HCT116 (cell line): ENCODE measurements around the gene KCNN4. TPM values are rescaled to one million over a fixed set of nuclear protein-coding genes. Genes with fewer than 3 reads are reported as not detected.

Experiments
- ATAC-seq: fragments of 200-7000 bp; cut with Tn5 transposase; 2 replicates; pipeline ENCODE4 v1.9.1; 2020; ENCODE audit warnings: mild to moderate bottlenecking, moderate library complexity
- BruUV-seq: library from RNA; stranded (reverse); fragments of 400-500 nt; replicated peaks from 2 replicates; lab custom pipeline; 2021; lab: Mats Ljungman, UMichigan
- CTCF ChIA-PET: fragments of 300-600 bp; sonication (Branson Sonifier 250); formaldehyde crosslinking; loops from one replicate; lab custom pipeline; 2021; ENCODE audit warnings: antibody characterized with exemption; lab: Charles Lee
- POLR2A ChIA-PET: fragments of 300-600, 350-600 bp; sonication (Branson Sonifier 250); formaldehyde crosslinking; loops from one replicate; lab custom pipeline; 2021; ENCODE audit warnings: antibody characterized with exemption; lab: Charles Lee
- RAD21 ChIA-PET, 2 experiments: fragments of 300-600 bp; sonication (Branson Sonifier 250); formaldehyde crosslinking; loops; one replicate each; lab custom pipeline; 2023; ENCODE audit warnings: low total read pairs in 2 of 2; ENCODE audit not compliant: uncharacterized antibody in 2 of 2, unreplicated experiment in 2 of 2, low non-redundant PET in 1 of 2; lab: Charles Lee
- DNase-seq: peaks from one replicate; pipeline ENCODE4 v3.0.0-alpha.2; 2010; ENCODE audit warnings: low read depth, low spot score
- H2AFZ ChIP-seq: fragments of 200-600 bp; shearing (Covaris generic), sonication (generic); 2 replicates; pipeline ENCODE4 v1.6.1; 2017; ENCODE audit warnings: low read depth, mixed run types, mixed read lengths, antibody characterized with exemption, low read length; ENCODE audit not compliant: poor library complexity, severe bottlenecking
- H3K27ac ChIP-seq: 2 replicates; pipeline ENCODE4 v1.5.1; 2012; ENCODE audit warnings: low read depth, low read length
- H3K27me3 ChIP-seq: fragments of 200-600 bp; sonication (generic); 2 replicates; pipeline ENCODE4 v1.6.1; 2016; ENCODE audit warnings: mixed run types, low read length, mixed read lengths; ENCODE audit not compliant: insufficient read depth
- H3K36me3 ChIP-seq, 2 experiments: fragments of 200-500 bp in 1 of 2; fragments of 200-600 bp in 1 of 2; sonication (Bioruptor generic) in 1 of 2; sonication (generic) in 1 of 2; 2 replicates each; pipeline versions ENCODE4 v1.5.1 to v1.6.1; 2014 to 2016; ENCODE audit warnings: low read length in 2 of 2, inconsistent platforms in 1 of 2, mixed read lengths in 1 of 2, mixed run types in 1 of 2; ENCODE audit not compliant: insufficient read depth in 2 of 2, control insufficient read depth in 1 of 2
- H3K4me1 ChIP-seq, 2 experiments: fragments of 200-600 bp in 1 of 2; sonication (generic) in 1 of 2; 2 replicates each; pipeline versions ENCODE4 v1.5.1 to v1.6.1; 2012 to 2017; ENCODE audit warnings: low read length in 2 of 2, inconsistent platforms in 1 of 2, mild to moderate bottlenecking in 1 of 2, mixed read lengths in 1 of 2, mixed run types in 1 of 2, moderate library complexity in 1 of 2; ENCODE audit not compliant: insufficient read depth in 2 of 2, control insufficient read depth in 1 of 2
- H3K4me2 ChIP-seq: fragments of 200-600 bp; sonication (generic); 2 replicates; pipeline ENCODE4 v1.6.1; 2017; ENCODE audit warnings: mixed run types, low read length, mixed read lengths
- H3K4me3 ChIP-seq, 2 experiments: fragments of 200-600 bp in 1 of 2; sonication (generic) in 1 of 2; replicated peaks in 1 of 2; 2 replicates each; pipeline ENCODE4 v1.5.1; 2011 to 2016; ENCODE audit warnings: low read length in 2 of 2, control low read depth in 1 of 2, low read depth in 1 of 2, mild to moderate bottlenecking in 1 of 2, mixed read lengths in 1 of 2, mixed run types in 1 of 2
- H3K79me2 ChIP-seq: fragments of 200-600 bp; sonication (generic); 2 replicates; pipeline ENCODE4 v1.6.1; 2017; ENCODE audit warnings: mild to moderate bottlenecking, mixed run types, low read length, moderate library complexity, mixed read lengths; ENCODE audit not compliant: insufficient read depth
- H3K9ac ChIP-seq: fragments of 200-600 bp; sonication (generic); 2 replicates; pipeline ENCODE4 v1.6.1; 2016; ENCODE audit warnings: low read length, mixed read lengths
- H3K9me2 ChIP-seq: fragments of 200-600 bp; sonication (generic), shearing (Covaris generic); 2 replicates; pipeline ENCODE4 v1.6.1; 2017; ENCODE audit warnings: mixed run types, mild to moderate bottlenecking, moderate library complexity; ENCODE audit not compliant: insufficient read depth
- H3K9me3 ChIP-seq, 2 experiments: fragments of 200-500 bp in 1 of 2; fragments of 200-600 bp in 1 of 2; sonication (Bioruptor generic) in 1 of 2; sonication (generic) in 1 of 2; 2 replicates each; pipeline ENCODE4 v1.6.1; 2014 to 2017; ENCODE audit warnings: low read length in 2 of 2, mixed read lengths in 2 of 2, inconsistent platforms in 1 of 2, low read depth in 1 of 2, mild to moderate bottlenecking in 1 of 2, mixed run types in 1 of 2, moderate library complexity in 1 of 2; ENCODE audit not compliant: control insufficient read depth in 1 of 2, insufficient read depth in 1 of 2
- H4K20me1 ChIP-seq: fragments of 200-600 bp; sonication (generic), shearing (Covaris generic); 2 replicates; pipeline ENCODE4 v1.6.1; 2017; ENCODE audit warnings: mixed run types, mild to moderate bottlenecking, moderate library complexity; ENCODE audit not compliant: insufficient read depth
- CBX3 ChIP-seq: IDR thresholded peaks from 2 replicates; pipeline ENCODE4 v1.6.1; 2012; ENCODE audit warnings: low read depth
- CEBPB ChIP-seq: IDR thresholded peaks from 2 replicates; pipeline ENCODE4 v1.6.1; 2012; ENCODE audit warnings: low read depth
- CTCF ChIP-seq, 3 experiments: fragments of 200-600 bp in 1 of 3; sonication (generic) in 1 of 3; IDR thresholded peaks in 2 of 3; conservative IDR thresholded peaks in 1 of 3; 2 replicates each; pipeline ENCODE4 v1.5.1; 2012 to 2017; ENCODE audit warnings: low read depth in 2 of 3, low read length in 2 of 3, antibody characterized with exemption in 1 of 3, borderline replicate concordance in 1 of 3, control low read depth in 1 of 3, mild to moderate bottlenecking in 1 of 3, mixed read lengths in 1 of 3, mixed run types in 1 of 3, moderate library complexity in 1 of 3; ENCODE audit not compliant: insufficient read depth in 1 of 3
- EZH2phosphoT487 ChIP-seq: fragments of 200-600 bp; IDR thresholded peaks from 2 replicates; pipeline ENCODE4 v1.6.1; 2018; ENCODE audit warnings: antibody characterized with exemption, borderline replicate concordance
- FOSL1 ChIP-seq: IDR thresholded peaks from 2 replicates; pipeline ENCODE4 v1.6.1; 2012; ENCODE audit warnings: low read depth
- RAD21 ChIP-seq: IDR thresholded peaks from 2 replicates; pipeline ENCODE4 v1.6.1; 2012; ENCODE audit warnings: low read depth, mild to moderate bottlenecking
- SIN3A ChIP-seq: IDR thresholded peaks from 2 replicates; pipeline ENCODE4 v1.6.1; 2012; ENCODE audit warnings: low read depth
- TCF7L2 ChIP-seq: IDR thresholded peaks from 2 replicates; pipeline ENCODE4 v1.7.0; 2011; ENCODE audit warnings: borderline replicate concordance, inconsistent platforms; ENCODE audit not compliant: insufficient read depth, insufficient read length; ENCODE audit errors: extremely low read depth
- ZFX ChIP-seq: fragments of 450-650 bp; IDR thresholded peaks from 2 replicates; pipeline ENCODE4 v1.6.1; 2017
- intact Hi-C: fragments of 100-400 bp; cut with micrococcal nuclease; formaldehyde crosslinking; loops from 2 replicates; pipeline ENCODE4 v1.10.0; 2022
- total RNA-seq: library from RNA; stranded (reverse); gene quantifications from one replicate; pipeline ENCODE4 v1.2.1, GENCODE V29; 2021; ENCODE audit not compliant: unreplicated experiment

The KCNN4 gene
- total RNA-seq, 1 experiment from 2014 or later: 72.9 TPM

DNA sequence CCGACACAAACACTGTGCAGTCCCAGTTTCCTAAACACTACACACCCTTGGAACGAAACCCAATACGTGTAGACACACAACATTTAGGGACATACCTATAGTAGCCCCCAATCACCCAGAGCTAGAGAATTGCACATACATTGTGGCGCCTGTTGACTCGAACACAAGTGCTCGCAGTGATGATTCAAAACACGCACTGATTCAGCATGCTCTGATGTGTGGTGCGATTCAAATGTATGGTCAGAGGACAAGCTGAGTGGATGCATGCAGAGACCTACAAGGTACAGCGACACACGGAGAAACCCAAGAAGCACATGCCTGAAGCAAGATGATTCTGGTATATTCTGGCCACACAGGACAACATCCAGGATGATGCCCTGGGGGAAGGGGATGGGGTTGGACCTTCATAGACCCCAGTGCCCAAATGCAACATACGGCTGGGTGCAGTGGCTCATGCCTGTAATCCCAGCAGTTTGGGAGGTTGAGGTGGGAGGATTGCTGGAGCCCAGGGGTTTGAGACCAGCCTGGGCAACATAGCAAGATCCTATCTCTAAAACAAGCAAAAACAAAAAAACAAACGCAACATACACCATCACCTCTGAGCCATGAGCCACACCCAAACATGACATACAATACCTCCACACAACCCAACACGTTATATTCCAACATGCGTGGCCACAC, 997 bp upstream of the KCNN4 start:
- no peaks in the 10 kb centered on the region for H3K27me3 ChIP-seq
- no peaks in the 10 kb centered on the region for H3K36me3 ChIP-seq
- peak overlapping the region; percentile 94 for H3K27ac ChIP-seq
- H3K9ac ChIP-seq: peak overlapping the region; percentile 88
- peak overlapping the region; percentile 74 for H3K4me3 ChIP-seq
- intact Hi-C loops: loop anchor here (10.0 kb wide), 1 partner anchor 107 kb away; the partner anchor contains the start of gene PLAUR
- H4K20me1 ChIP-seq: no peaks in the 10 kb centered on the region
- H3K9me3 ChIP-seq: no peaks in the 10 kb centered on the region
- peaks cover 58% of the 10 kb centered on the region for H3K79me2 ChIP-seq
- no peaks in the 10 kb centered on the region for H3K9me2 ChIP-seq
- peak overlapping the region; percentile 88 for H3K4me2 ChIP-seq
- H2AFZ ChIP-seq: no peak overlapping the region
- ATAC-seq (no peak), DNase-seq (no peak)
- peaks cover 75 to 92% of the 10 kb centered on the region in 2 experiments for H3K4me1 ChIP-seq
- ChIA-PET CTCF (interaction anchor here (3.1 kb wide), 1 partner anchor 13 kb away, joined by 10 read pairs; no protein-coding TSS in a partner anchor), RAD21 (no interaction called here), POLR2A (interaction anchor here (0.6 to 1.0 kb wide), 2 partner anchors 19 to 22 kb away, joined by 3 to 4 read pairs; no protein-coding TSS in a partner anchor)
- no TSS peak for BruUV-seq
- TF ChIP-seq SIN3A (no peak), FOSL1 (no peak), ZFX (no peak), RAD21 (no peak), EZH2phosphoT487 (no peak), TCF7L2 (no peak), CEBPB (no peak)

DNA sequence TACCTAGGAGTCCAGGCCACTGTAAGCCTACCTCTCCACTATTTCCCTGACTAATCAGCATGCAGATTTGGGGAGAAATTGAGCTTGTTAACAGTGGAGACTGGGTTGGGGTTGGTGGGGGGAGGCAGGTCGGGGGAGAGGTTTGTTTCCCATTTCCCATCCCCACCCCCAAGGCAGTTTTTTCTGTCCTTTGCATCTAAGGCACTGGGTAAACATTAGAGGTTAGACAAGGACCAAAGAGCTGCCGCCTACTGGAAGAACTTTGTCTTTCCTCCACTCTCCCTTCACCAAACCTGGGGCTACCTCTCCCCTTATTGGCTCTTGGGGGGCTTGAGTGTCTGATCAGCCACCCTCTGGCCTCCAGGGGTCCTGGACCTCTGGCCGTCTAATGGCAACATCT, 953 bp downstream of the KCNN4 start:
- Histone ChIP-seq H3K4me3 (peak overlapping the region; percentile 74), H3K4me1 (peaks cover 73 to 89% of the 10 kb centered on the region in 2 experiments), H3K9me2 (no peaks in the 10 kb centered on the region), H4K20me1 (no peaks in the 10 kb centered on the region), H3K79me2 (peaks cover 77% of the 10 kb centered on the region), H3K27me3 (no peaks in the 10 kb centered on the region), H3K9me3 (no peaks in the 10 kb centered on the region), H3K27ac (peak overlapping the region; percentile 94), H3K36me3 (peaks cover 2 to 14% of the 10 kb centered on the region in 2 experiments; a peak in 2 of 4 replicates)
- DNase-seq (no peak), ATAC-seq (no peak)
- POLR2A ChIA-PET: interaction anchor here (0.9 to 1.5 kb wide), 4 partner anchors 21 to 112 kb away, joined by 3 to 6 read pairs (median 4); no protein-coding TSS in a partner anchor
- intact Hi-C loops: loop anchor here (10.0 kb wide), 1 partner anchor 105 kb away; the partner anchor contains the start of gene PLAUR
- CTCF ChIA-PET: interaction anchor here (1.4 to 6.4 kb wide), 4 partner anchors 11 to 30 kb away, joined by 4 to 38 read pairs (median 7); partner anchors contain the start of gene SMG9
- TF ChIP-seq TCF7L2: no peak
- no peak for TF ChIP-seq CBX3
- TF ChIP-seq CTCF (IDR thresholded peaks at IDR 0.05 in 2 of 3, conservative IDR thresholded peaks at IDR 0.05 in 1 of 3; ENCODE audit: borderline replicate concordance in 1 of 3, insufficient read depth in 1 of 3, low read depth in 2 of 3, low read length in 2 of 3): peak in 2 of 3 experiments; percentile 17 to 22; a peak in 3 of 6 replicates
- TF ChIP-seq, all 23 proteins: peak for 1
- RAD21 ChIA-PET: no interaction called here
- Histone ChIP-seq H2AFZ (no peak overlapping the region), H3K9ac (peak overlapping the region; percentile 88), H3K4me2 (peak overlapping the region; percentile 88)
- BruUV-seq: TSS peak; percentile 13
